GM19240 (cell line): ENCODE measurements around the gene ZNF354B.
"Not testable (repeated sequence)": the region's sequence is repeated elsewhere in the genome, so short reads cannot be mapped to it uniquely, and the experiment has no call there.

Source experiments
- DNase-seq: peaks from one replicate; pipeline ENCODE4 v3.0.0; 2011; ENCODE audit warnings: low spot score; ENCODE audit not compliant: insufficient read length

The ZNF354B gene

DNA sequence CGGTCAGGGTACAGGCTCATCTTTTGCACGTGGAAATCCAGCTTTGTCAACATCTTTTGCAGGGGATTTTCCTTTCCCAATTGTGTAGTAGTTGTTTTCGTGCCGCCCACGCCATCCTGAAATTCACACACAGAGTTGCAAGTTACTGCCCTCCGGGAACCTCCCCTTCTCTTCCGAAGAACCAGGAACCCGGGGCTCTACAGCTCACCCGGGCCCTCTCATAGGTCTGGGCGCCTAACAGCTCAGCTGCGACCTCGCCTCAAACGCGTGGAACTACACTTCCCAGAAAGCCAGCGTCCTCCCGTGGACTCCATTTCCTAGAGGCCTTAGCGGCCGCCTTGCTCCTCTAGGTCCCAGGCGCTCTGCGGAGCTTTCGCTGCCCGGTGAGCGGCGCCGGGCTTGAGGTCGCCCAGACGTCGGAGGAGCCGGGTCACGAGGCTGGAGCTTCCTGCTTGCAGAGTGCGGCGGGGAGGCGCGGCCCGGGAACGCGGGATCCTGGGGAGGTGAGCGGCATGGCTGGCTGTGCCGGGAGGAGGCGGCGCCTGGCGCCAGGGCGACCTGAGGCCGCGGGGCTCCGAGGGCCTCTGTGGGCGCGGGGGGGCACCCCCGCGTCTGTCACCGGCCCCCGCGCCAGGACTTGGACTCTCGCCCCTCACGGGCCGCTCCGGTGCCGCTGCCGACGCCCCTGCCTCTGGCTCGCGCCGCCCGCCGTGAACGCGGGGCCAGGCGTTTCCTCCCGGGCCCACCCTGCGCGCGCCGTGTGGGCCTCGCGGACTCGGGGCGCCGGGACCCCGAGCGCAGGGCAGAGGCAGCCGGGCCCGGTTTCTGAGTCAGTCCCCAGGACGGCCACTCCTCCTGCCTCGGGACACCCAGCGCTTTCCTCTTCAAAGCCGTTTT is at the start of gene ZNF354B:
Gene ZNF354B (plus strand): TSS at position 329 of the 897 bp plus-strand sequence. CDS start 1,095 bp downstream, outside the sequence.
- peak; percentile 88 for DNase-seq

GRCh38 chr5:178817506-178817905 is 42.2 kb upstream of the ZNF354B start:
- DNase-seq, result no peak

DNA sequence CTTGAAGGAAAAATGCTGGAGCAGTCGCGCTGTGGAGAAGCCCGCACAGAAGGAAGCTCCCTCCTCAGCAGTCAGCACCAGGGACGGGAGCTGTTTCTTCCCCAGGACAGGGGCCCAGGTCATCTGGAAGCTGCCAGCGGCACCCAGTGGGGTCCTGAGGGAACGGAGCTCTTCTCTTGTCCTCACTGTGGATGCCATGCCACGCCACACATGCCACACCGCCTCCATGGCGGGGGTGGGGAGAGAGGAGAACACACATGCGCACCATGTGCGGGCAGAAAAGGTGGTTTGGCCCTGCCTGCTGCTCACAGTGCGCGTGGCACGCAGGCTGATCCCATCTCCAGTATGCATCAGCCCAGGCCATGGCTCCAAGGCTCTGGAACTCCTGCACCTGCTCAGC is 41.7 kb upstream of the ZNF354B start:
- DNase-seq, result no peak

- no peak for DNase-seq
Measured at GRCh38 chr5:178820001-178820400, 39.8 kb upstream of the ZNF354B start.

- DNase-seq, result no peak
Measured at GRCh38 chr5:178825444-178825843, 34.3 kb upstream of the ZNF354B start.

DNA sequence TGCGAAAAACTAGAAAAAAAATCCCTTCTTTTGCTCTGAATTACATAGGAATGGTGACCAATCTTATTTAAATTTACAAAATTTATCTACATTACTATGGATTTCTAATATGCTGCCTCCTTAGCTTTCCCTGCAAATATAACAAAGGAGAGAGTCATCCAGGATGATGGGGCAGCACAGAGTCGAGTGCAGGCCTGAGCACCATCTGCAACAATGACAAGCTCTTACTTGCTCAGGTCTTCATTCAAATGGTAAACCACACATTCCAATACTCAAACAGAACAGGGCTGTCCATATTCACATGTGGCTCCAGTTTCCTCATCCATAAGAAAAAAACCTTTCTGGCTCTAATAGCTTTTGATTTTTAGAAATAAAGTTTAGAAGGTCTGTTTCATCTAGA is 33.5 kb upstream of the ZNF354B start:
- no peak for DNase-seq

- DNase-seq, result no peak
Measured at GRCh38 chr5:178827636-178828035, 32.1 kb upstream of the ZNF354B start.

DNA sequence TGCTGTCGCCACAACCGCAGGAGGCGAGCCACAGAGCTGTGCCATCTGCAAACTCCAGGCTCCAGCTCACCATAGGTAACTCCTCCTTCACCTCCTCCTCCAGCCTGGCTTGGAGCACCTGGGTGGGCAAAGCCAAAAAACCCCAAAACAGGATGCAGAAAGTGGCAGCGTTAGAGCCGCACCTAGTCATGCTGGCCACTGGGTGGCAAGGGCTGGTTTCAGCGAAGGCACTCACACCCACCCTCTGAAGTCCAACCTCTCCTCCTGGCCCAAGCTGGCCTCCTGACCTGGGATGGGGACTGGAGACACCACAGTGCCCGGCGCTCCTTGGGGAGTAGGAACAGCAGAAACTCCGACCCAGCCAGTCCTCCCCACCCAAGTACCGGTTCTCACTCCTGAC is 28.7 kb upstream of the ZNF354B start:
- no peak for DNase-seq

DNA sequence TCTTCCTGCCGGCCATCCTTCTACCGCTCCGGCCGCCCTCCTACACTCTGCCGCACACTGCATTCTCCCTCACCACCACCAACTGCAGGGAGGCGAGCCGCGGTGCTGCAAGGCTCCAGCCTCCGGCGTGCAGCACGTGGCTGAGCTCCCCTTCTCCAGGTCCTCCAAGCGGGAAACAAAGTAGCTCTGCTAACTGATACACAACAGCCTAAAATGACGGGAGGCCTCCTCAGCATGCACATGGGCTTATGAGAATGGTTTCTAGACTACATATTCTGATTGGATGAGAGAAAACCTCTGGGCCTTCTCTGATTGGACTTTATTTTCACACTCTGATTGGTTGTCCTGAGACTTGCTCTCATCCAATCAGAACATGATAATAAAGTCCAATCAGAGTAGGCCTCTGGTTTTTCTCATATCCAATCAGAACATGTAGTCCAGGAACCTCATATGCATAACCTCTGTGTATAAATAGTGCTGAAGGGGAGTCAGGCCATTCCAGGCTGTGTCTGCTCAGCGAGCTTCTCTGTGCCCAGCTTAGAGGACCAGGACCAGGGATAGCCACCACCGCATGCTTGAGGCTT is 27.0 kb upstream of the ZNF354B start:
- DNase-seq, result no peak

GRCh38 chr5:178836628-178837027 is 23.1 kb upstream of the ZNF354B start:
- no peak for DNase-seq

DNA sequence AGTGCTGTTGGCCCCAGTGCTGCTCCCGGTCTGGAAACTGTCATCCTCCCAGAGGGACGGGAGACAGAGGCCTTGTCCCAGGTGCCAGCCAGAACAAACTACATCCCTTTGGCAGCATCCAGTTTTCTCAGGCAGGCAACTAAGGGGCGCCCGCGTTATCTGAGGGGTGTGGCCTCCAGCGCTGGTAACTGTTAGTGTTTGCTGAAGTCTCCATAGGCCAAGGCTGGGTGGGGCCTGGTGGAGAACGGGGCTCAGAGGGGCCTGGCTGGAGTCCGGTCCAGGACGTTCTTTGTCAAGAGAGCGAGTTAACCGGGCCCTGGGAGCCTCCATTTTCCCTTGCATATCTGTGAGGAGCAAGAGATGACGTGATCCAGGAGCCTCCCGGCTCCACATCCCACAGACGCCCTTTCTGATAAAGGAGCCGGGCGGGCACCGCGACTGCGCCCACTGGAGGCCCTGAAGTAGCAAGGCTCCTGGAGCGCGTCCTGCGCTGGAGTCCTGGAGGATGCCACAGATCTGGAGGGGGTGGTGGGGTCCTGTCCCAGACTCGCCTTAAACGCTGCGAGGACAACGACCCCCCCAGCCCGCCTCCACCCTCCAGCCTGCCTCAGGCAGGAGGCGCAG is 20.9 kb upstream of the ZNF354B start:
- not testable (repeated sequence) for DNase-seq

DNA sequence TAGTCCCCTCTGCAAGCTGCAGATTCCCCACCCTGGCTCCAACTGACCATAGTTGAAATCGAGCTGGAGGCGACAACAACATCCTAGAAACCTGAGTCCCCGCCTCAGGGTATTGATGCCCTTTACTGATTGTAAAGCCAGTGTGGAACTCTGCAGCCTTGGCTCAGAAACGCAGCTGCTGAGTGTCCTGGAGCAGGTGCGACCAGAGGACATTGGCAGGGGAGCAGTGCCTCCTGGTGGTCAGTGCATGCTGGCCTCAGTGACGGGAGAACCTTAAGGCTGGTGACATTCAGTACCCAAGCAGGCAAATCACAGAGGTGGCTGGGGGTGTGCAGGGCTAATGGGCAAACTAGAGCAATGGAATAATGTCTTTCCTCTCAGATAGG is 20.4 kb upstream of the ZNF354B start:
- no peak for DNase-seq

GRCh38 chr5:178840399-178840798 is 19.4 kb upstream of the ZNF354B start:
- not testable (repeated sequence) for DNase-seq

DNA sequence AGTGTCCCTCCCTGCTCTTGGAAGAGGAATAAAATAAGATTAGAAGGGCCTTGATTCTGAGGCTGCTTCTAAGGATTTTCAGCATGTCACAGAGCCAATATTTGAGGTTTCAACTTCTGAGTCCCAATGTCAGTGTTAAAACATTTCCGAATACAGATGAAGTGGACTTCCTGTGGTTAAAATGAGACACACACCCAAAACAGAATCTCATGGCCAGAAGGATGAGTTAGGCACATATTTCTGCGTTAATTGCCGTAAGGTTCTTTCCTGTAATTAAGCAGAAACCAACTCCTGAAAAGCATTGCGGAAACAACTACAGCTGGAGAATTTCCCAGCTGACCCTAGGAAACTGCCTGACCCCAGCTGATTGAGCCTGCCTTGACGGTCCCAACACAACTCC is 10.4 kb upstream of the ZNF354B start:
- DNase-seq, result no peak

DNA sequence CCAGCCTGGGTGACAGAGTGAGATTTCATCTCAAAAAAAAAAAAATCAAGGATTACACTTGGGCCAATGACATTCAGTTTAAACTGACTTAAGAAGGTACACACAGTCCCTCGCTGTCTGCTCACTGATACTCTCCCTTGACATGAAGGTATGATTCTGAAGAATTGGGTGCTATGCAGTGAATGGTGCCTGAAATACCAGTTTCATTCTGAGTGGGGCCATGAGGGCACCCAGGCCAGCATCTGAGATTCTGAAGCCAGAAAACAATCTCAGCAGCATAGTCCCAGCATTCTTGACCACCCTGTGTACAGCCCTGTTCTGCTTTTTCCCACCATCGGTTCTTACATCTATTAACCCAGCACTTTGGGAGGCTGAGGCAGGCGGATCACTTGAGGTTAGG is 7.8 kb upstream of the ZNF354B start:
- DNase-seq, result no peak

- DNase-seq, result no peak
Measured at GRCh38 chr5:178854284-178854683, 5.5 kb upstream of the ZNF354B start.

DNA sequence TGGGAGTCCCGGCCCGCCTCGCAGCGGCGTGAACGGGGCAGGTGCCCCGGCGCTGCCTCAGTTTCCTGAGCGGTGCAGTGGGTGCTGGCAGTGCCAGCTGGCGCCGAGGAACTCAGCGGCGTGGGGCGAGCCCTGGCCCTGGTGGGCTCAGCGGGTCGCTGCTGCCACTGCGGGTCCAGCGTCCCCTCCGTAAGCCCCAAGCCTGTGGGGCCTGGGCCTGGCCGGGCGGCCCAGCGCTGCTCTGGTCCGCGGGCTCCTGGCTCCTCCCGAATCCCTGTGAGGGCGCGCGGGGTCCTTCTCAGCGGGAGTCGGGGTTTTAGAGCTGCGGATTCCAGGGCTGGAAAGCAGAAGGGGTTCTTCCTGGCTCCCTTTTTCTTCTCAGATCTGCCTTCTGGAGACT is 862 bp downstream of the ZNF354B start:
- DNase-seq, result not testable (repeated sequence)

GRCh38 chr5:178861627-178862026 is 1.9 kb downstream of the ZNF354B start:
- DNase-seq, result no peak

- DNase-seq, result no peak
Measured at GRCh38 chr5:178866946-178867345, 7.2 kb downstream of the ZNF354B start.

DNA sequence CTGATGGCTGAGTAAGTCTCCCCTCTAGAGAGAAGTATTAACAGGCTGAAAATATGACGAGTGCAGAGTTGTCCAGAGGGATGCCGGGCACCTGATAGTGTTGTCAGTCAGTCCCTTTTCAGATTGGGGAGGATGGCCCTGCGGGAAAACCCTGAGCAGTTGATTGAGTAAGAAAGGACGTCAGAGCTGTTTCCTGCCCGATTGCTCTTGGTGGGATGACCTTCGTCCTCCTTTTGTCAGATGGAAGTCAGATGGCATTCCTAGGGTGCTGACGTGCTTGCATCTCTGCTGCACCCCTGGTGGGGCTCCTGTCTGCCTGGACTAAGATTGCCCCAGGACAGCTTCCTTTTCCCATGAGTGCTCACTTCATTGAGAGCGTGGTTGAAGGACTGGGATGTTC is 9.8 kb downstream of the ZNF354B start:
- DNase-seq, result no peak

GRCh38 chr5:178870411-178870810 is 10.7 kb downstream of the ZNF354B start:
- DNase-seq, result no peak

DNA sequence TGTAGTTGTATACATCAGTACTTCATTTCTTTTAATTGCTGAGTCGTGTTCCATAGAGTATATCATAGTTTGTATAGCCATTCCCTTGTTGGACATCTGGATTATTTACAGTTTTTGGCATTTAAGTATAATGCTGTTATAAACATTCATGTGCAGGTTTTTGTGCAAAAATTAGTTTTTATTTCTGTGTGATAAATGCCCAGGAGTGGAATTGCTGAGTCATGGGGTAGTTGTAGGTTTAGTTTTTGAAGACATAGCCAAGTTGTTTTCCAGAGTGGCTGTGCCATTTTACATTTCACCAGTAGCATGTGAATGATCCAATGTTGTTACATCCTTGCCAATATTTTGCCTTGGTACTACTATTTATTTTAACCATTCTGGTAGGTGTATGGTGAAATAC is 12.5 kb downstream of the ZNF354B start:
- no peak for DNase-seq
